IPS-NIHi11 (cell line): ENCODE measurements around the gene SERINC1.
A peak's percentile ranks its signal among the peaks of the same experiment; 100 is the strongest.
"Not testable (repeated sequence)": the region's sequence is repeated elsewhere in the genome, so short reads cannot be mapped to it uniquely, and the experiment has no call there.

Experiments
- DNase-seq: peaks from one replicate; pipeline ENCODE4 v3.0.0; 2012; ENCODE audit warnings: mixed read lengths, low spot score

Gene SERINC1

GRCh38 chr6:122471107-122472021 lies at the start of gene SERINC1:
Gene SERINC1, minus strand, starts transcription at chr6:122471807. Its CDS starts 70 bp downstream, at chr6:122471737.
- DNase-seq: peak; percentile 90

- DNase-seq: no peak
Measured at GRCh38 chr6:122511193-122511924, 39.8 kb upstream of the SERINC1 start.

DNA sequence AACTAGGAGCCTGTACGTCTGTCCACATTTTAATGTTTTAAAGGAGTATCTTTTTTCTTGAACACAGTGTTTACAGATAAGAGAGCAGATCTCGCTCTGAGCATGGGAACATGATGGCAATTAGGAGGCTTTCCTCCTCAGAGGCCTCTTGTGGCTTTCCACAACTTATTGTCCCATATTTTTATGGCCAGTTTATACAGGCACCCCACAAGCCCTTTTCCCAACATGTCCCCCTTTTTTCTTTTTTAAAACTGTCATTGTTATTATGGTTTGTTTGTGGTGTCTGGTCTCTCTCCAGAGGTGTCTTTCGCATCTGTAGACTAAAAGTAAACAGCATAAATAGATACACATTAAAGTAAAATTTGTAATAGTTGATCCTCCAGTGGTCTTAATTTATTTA lies 33.6 kb upstream of the SERINC1 start:
- not testable (repeated sequence) for DNase-seq

DNA sequence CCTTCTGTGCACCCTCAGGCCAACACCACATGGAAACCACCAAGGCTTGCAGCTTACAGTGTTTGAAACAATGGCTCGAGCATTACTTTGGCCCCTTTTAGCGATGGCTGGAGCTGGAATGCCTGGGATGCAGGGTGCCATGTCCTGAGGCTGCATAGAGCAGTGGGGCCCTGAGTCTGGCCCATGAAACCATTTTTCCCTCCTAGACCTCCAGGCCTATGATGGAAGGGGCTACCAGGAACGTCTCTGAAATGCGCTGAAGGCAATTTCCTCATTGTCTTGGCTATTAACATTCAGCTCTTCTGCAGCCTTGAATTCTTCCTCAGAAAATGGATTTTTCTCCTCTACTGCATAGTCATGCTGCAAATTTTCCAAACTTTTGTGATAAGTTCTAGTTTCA lies 29.9 kb upstream of the SERINC1 start:
- DNase-seq: no peak

GRCh38 chr6:122495612-122496011 lies 24.0 kb upstream of the SERINC1 start:
- DNase-seq: no peak

- DNase-seq: no peak
Measured at GRCh38 chr6:122494665-122495272, 23.2 kb upstream of the SERINC1 start.

DNA sequence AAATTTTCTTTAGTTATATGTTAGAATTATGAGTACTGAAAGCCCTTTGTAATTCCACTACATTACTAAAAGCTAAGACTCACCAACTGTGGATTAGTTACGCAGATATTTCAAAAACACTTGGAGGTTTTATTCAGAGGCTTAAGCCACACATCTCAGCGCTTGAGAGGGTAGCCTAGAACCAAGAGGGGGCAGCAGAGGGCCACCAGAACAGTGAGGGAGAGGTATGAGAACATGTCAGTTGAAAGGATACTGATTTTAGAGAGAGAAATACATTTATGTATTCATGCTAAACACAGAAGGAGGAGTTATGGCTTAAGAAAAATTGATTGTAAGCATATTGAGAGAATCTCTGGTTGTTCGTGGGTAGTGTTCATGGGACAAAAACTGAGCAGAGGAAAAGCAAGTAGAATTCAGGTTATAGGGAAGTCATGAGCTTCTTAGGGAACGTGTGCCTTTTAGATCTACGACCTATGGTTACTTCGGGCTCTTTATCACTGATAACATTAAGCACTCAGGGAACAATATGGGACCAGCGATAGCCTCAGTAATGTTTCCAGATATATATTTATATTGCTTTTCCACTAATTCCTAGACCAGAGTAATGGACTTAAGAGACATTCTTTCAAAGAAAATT lies 20.4 kb upstream of the SERINC1 start:
- DNase-seq: peak; percentile 65

DNA sequence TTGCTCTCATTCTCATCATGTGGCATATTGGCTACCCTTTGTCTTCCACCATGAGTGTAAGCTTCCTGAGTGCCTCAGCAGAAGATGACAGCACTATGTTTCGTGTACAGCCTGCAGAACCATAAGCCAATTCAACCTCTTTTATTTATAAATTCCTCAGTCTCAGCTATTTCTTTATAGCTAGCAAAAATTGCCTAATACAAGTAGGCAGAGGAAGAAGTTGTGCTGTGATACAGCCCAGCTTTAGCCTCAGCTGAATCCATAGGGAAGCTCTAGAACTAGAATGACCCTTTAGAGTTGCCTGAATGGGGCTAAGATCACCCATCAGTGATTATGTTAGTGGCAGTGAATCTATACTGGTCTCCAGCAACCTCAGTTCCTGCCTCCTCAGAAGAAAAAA lies 19.0 kb upstream of the SERINC1 start:
- DNase-seq: no peak

- DNase-seq: no peak
Measured at GRCh38 chr6:122484760-122485159, 13.2 kb upstream of the SERINC1 start.

- DNase-seq: peak; percentile 25
Measured at GRCh38 chr6:122482750-122483080, 11.1 kb upstream of the SERINC1 start.

DNA sequence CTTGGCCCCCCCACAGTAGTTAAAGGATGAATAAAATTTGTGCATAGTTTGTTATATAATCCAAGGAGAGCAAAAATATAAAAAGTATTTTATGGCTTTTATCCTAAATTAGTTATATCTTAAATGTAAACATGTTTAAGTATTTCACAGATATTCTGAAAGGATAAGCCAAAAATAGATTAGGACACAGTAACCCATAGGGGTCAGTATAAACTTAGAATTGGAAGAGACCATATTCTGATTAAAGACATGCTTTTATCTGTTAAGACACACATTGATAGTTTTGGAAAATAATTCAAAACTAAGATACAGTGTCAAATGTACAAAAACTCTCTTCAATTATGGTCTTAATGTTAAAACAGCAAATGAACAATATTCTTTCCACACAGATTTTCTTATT lies 4.5 kb upstream of the SERINC1 start:
- DNase-seq: no peak

DNA sequence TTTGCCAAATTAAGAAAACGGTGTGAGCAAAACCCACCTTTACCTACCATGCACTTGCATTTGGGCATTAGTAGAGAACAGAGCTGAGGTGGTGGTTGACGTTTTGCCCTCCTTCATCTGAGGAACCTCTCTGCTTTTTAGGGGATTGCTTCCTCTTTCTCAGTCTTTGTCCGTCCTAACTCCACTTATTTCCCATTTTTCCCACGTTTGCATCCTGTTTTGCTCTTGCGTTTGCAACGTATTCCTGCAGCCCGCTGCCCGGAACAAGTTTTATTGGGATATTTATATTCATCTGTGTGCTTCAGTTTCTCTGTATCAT lies 374 bp upstream of the SERINC1 start:
- DNase-seq: no peak

DNA sequence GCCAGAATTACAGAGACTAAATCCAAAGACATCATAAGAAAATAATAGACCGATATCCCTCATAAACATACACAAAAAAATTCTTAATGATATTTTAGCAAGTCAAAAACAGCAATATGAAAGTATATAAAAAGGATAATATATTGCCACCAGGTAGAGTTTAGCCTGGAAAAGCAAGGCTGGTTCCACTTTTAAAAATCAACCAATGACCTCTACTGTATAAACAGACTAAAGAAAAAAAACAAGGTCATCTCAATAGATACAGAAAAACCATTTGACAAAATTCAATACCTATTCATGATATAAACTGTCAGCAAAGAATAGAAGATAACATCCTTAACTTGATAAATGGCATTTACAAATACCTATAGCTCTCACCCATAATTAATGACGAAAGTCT lies 9.7 kb downstream of the SERINC1 start:
- no peak for DNase-seq

- DNase-seq: not testable (repeated sequence)
Measured at GRCh38 chr6:122459865-122460416, 11.7 kb downstream of the SERINC1 start.

DNA sequence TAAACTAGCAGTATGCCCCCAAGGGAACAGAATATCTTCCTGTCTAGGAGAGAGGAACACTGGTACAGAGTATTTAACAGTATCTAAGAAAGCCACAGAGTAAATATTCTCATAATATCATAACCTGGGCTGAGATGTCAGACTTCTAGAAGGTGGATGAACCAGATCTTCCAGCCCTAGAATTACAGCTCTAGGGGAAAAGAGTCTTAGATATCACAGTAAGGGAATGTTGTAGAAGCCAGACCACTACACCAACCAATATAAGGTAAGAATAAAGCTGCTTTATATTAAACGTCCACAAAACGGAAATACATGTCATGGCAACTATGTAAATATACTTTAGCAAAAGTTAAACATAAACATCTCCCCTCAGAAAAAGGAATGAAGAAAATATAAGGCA lies 12.4 kb downstream of the SERINC1 start:
- no peak for DNase-seq

- DNase-seq: no peak
Measured at GRCh38 chr6:122458087-122458486, 13.5 kb downstream of the SERINC1 start.

DNA sequence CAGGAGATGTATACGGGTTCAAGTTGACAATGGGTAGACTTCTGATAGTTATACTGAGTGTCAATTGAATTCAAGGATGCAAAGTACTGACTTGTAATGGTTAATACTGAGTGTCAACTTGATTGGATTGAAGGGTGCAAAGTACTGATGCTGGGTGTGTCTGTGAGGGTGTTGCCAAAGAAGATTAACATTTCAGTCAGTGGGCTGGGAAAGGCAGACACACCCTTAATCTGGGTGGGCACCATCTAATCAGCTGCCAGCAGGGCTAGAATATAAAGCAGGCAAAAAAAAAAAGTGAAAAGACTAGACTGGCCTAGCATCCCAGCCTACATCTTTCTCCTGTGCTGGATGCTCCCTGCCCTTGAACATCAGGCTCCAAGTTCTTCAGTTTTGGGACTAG lies 16.5 kb downstream of the SERINC1 start:
- DNase-seq: not testable (repeated sequence)

- DNase-seq: no peak
Measured at GRCh38 chr6:122454673-122455072, 16.9 kb downstream of the SERINC1 start.

- no peak for DNase-seq
Measured at GRCh38 chr6:122452509-122452908, 19.1 kb downstream of the SERINC1 start.

- no peak for DNase-seq
Measured at GRCh38 chr6:122449069-122449468, 22.5 kb downstream of the SERINC1 start.

DNA sequence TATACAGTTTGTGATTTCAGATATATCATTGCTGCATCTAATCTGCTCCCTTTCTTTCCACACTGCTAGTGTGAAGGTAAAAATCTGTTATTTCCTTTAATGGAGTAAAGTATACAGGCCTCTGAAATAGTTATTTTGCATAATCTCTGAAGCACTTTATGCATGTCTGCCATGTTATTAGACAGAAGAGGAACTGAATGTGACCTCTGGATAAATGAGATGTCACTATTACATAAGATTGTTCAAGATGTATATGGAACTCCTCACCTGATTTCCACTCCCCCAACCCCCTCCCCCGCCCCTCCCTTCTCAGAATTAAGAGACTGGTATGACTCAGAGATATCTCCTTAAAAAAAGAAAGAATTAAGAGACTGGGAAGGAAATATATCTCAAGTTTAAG lies 26.3 kb downstream of the SERINC1 start:
- DNase-seq: no peak

DNA sequence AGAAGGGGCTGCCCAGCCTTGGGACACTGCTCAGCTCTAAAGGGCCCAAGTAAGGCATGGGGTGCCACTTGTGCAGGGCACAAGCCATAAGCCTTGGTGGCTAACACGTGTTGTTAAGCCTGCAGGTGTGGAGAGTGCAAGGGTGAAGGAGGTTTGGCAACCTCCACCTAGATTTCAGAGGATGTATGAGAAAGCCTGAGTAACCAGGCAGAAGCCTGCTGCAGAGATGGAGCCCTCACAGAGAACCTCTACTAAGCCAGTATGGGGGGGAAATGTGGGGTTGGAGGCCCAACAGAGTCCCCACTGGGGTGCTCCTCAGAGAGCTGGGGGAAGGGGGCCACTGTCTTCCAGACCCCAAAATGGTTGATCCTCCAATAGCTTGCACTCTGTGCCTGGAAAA lies 32.6 kb downstream of the SERINC1 start:
- no peak for DNase-seq
